HepG2 (cell line): ENCODE results near the gene ATP8A2. TPM values are rescaled to one million over a fixed set of nuclear protein-coding genes. Genes with fewer than 3 reads are reported as not detected.

Experiments used
- ATAC-seq: fragments of 200-7000 bp; cut with Tn5 transposase; 3 replicates; pipeline ENCODE4 v1.9.1; 2020; ENCODE audit warnings: mild to moderate bottlenecking, moderate library complexity
- BruUV-seq: library from RNA; stranded (reverse); fragments of 400-500 nt; replicated peaks from 2 replicates; lab custom pipeline; 2021; lab: Mats Ljungman, UMichigan
- CTCF ChIA-PET: fragments of 300-600 bp; formaldehyde crosslinking; extraction: SDS; loops from one replicate; lab custom pipeline; 2021; ENCODE audit warnings: low total read pairs, inconsistent platforms, low intra/inter-chr PET ratio; lab: Yijun Ruan, JAX
- POLR2A ChIA-PET: fragments of 350-600 bp; sonication (Branson Sonifier 250); formaldehyde crosslinking; loops from one replicate; lab custom pipeline; 2020; ENCODE audit warnings: antibody characterized with exemption, inconsistent platforms; lab: Yijun Ruan, JAX
- DNase-seq: peaks from one replicate; pipeline ENCODE4 v3.0.0-alpha.2; 2015; ENCODE audit warnings: low spot score
- FAIRE-seq: peaks from 3 replicates; lab custom pipeline; 2011; peaks lifted over from hg19 to GRCh38; lab: Jason Lieb, UNC
- H2AFZ ChIP-seq: one replicate; pipeline ENCODE4 v1.6.1; 2011; ENCODE audit warnings: low read length, inconsistent platforms
- H3K27ac ChIP-seq: fragments of 300-600 bp; 3 replicates; pipeline ENCODE4 v1.8.0; 2011; ENCODE audit warnings: mixed run types, mild to moderate bottlenecking, mixed read lengths, low read length, inconsistent platforms; ENCODE audit not compliant: insufficient read depth; ENCODE audit errors: extremely low read length
- H3K27me3 ChIP-seq, 2 experiments: fragments of 200-600 bp in 1 of 2; 2 replicates in 1 of 2; 3 replicates in 1 of 2; pipeline versions ENCODE4 v1.6.0 to v1.8.0; 2011; ENCODE audit warnings: low read length in 2 of 2, mild to moderate bottlenecking in 2 of 2, moderate library complexity in 2 of 2, inconsistent platforms in 1 of 2; ENCODE audit not compliant: insufficient read depth in 2 of 2, control insufficient read depth in 1 of 2
- H3K36me3 ChIP-seq, 2 experiments: fragments of 200-600 bp in 1 of 2; replicated peaks in 1 of 2; 2 replicates in 1 of 2; 3 replicates in 1 of 2; pipeline versions ENCODE4 v1.5.1 to v1.8.0; 2011; ENCODE audit warnings: low read length in 2 of 2, inconsistent platforms in 1 of 2; ENCODE audit not compliant: insufficient read depth in 2 of 2, control insufficient read depth in 1 of 2
- H3K4me1 ChIP-seq: 2 replicates; pipeline ENCODE4 v1.5.1; 2012; ENCODE audit warnings: low read length, inconsistent platforms; ENCODE audit not compliant: insufficient read depth
- H3K4me2 ChIP-seq: 2 replicates; pipeline ENCODE4 v1.6.0; 2011; ENCODE audit warnings: low read depth, low read length, inconsistent platforms
- H3K4me3 ChIP-seq, 3 experiments: fragments of 200-600 bp in 1 of 3; sonication (generic), shearing (Covaris generic) in 1 of 3; replicated peaks in 1 of 3; 2 replicates each; pipeline ENCODE4 v1.5.1; 2011 to 2016; ENCODE audit warnings: low read length in 3 of 3, inconsistent platforms in 2 of 3, low read depth in 2 of 3, mild to moderate bottlenecking in 2 of 3, control low read depth in 1 of 3, mixed read lengths in 1 of 3; ENCODE audit not compliant: insufficient read depth in 1 of 3
- H3K79me2 ChIP-seq: one replicate; pipeline ENCODE4 v1.6.1; 2011; ENCODE audit warnings: low read length, inconsistent platforms; ENCODE audit not compliant: insufficient read depth
- H3K9ac ChIP-seq: 2 replicates; pipeline ENCODE4 v1.6.0; 2011; ENCODE audit warnings: mild to moderate bottlenecking, low read depth, low read length, inconsistent platforms; ENCODE audit not compliant: insufficient read depth
- H3K9me3 ChIP-seq: 2 replicates; pipeline ENCODE4 v1.5.1; 2012; ENCODE audit warnings: mild to moderate bottlenecking, low read length
- H4K20me1 ChIP-seq: 2 replicates; pipeline ENCODE4 v1.6.0; 2011; ENCODE audit warnings: inconsistent platforms, mild to moderate bottlenecking, low read length, moderate library complexity; ENCODE audit not compliant: insufficient read depth
- ATF7 ChIP-seq, 2 experiments: fragments of 450-650 bp in 1 of 2; sonication (generic) in 1 of 2; formaldehyde crosslinking in 1 of 2; IDR thresholded peaks; 2 replicates each; pipeline versions ENCODE4 v1.4.0 to v1.6.1; 2016 to 2020; ENCODE audit warnings: antibody characterized with exemption in 1 of 2, mild to moderate bottlenecking in 1 of 2, missing genetic modification reagents in 1 of 2
- BRCA1 ChIP-seq: sonication (generic); formaldehyde crosslinking; IDR thresholded peaks from 2 replicates; pipeline ENCODE4 v1.4.0; 2020; ENCODE audit warnings: missing genetic modification reagents
- CHD2 ChIP-seq: IDR thresholded peaks from 2 replicates; pipeline ENCODE4 v1.6.1; 2011; ENCODE audit warnings: low read depth, low read length, improper control_type of control experiment
- ELF3 ChIP-seq: IDR thresholded peaks from 2 replicates; pipeline ENCODE4 v1.6.1; 2016; ENCODE audit warnings: missing genetic modification reagents, missing compliant biosample characterization
- SPEN ChIP-seq: sonication (generic); formaldehyde crosslinking; IDR thresholded peaks from 2 replicates; pipeline ENCODE4 v1.5.1; 2020; ENCODE audit warnings: low read depth, mild to moderate bottlenecking, missing genetic modification reagents
- ZBTB8A ChIP-seq: sonication (generic); formaldehyde crosslinking; IDR thresholded peaks from 2 replicates; pipeline ENCODE4 v1.4.0; 2020; ENCODE audit warnings: mild to moderate bottlenecking, low read depth, missing genetic modification reagents, borderline replicate concordance
- ZNF235 ChIP-seq: sonication (generic); formaldehyde crosslinking; IDR thresholded peaks from 2 replicates; pipeline ENCODE4 v1.8.1; 2023; ENCODE audit warnings: mild to moderate bottlenecking, missing genetic modification reagents, borderline replicate concordance
- ZNF343 ChIP-seq: sonication (generic); formaldehyde crosslinking; IDR thresholded peaks from 2 replicates; pipeline ENCODE4 v1.4.0; 2020; ENCODE audit warnings: mild to moderate bottlenecking, missing genetic modification reagents
- ZNF563 ChIP-seq: sonication (generic); formaldehyde crosslinking; IDR thresholded peaks from 2 replicates; pipeline ENCODE4 v1.8.0; 2022; ENCODE audit warnings: mild to moderate bottlenecking, moderate library complexity, missing genetic modification reagents
- ZNF616 ChIP-seq: sonication (generic); formaldehyde crosslinking; IDR thresholded peaks from 2 replicates; pipeline ENCODE4 v1.5.0; 2020; ENCODE audit warnings: low read depth, mild to moderate bottlenecking, missing genetic modification reagents
- WGBS: methylation state at CpG from one replicate; pipeline ENCODE4 v1.1.6; 2017; ENCODE audit warnings: low lambda C conversion rate; 5-methylcytosine and 5-hydroxymethylcytosine counted together
- in situ Hi-C: cut with HindIII; loops from 2 replicates; pipeline ENCODE4 v1.10.0; 2017; ENCODE audit warnings: low pct_unique_long_range_greater_than_20kb; ENCODE audit not compliant: extremely low pct_ligation_motif_present
- intact Hi-C: fragments of 100-400 bp; cut with micrococcal nuclease; formaldehyde crosslinking; loops from one replicate; pipeline ENCODE4 v1.10.0; 2022; ENCODE audit not compliant: unreplicated experiment
- polyA plus RNA-seq, 8 experiments: library from polyadenylated mRNA; depleted of rRNA in 3 of 8; stranded (reverse) in 7 of 8; unstranded in 1 of 8; fragments of >200 nt; fragmentation: Illumina TruSeq in 4 of 8; extraction: Trizol in 4 of 8; gene quantifications; 2 replicates each; pipeline versions ENCODE4 v1.2.1 to v1.2.3, GENCODE V29; 2011 to 2016; ENCODE audit warnings: low read depth in 4 of 8, missing spikeins in 1 of 8, mixed read lengths in 1 of 8; ENCODE audit not compliant: insufficient read depth in 1 of 8
- total RNA-seq, 5 experiments: library from RNA; depleted of rRNA; stranded (reverse); fragments of >200 nt; fragmentation: Illumina TruSeq; extraction: Trizol; gene quantifications; 2 replicates each; pipeline ENCODE4 v1.2.3, GENCODE V29; 2016; ENCODE audit warnings: low read depth in 1 of 5
- TF ChIP-seq, protein P1 (sequence below): sonication (generic); formaldehyde crosslinking; IDR thresholded peaks from 2 replicates; pipeline ENCODE4 v1.5.0; 2020; ENCODE audit warnings: mild to moderate bottlenecking, missing genetic modification reagents
- TF ChIP-seq, protein P2 (sequence below): sonication (generic); formaldehyde crosslinking; conservative IDR thresholded peaks from 2 replicates; pipeline ENCODE4 v1.5.0; 2020; ENCODE audit warnings: missing genetic modification reagents
- TF ChIP-seq, protein P3 (sequence below): sonication (generic); formaldehyde crosslinking; IDR thresholded peaks from 2 replicates; pipeline ENCODE4 v1.4.0; 2020; ENCODE audit warnings: mild to moderate bottlenecking, missing genetic modification reagents
- TF ChIP-seq, protein P4 (sequence below): sonication (generic); formaldehyde crosslinking; IDR thresholded peaks from 2 replicates; pipeline ENCODE4 v1.4.0; 2020; ENCODE audit warnings: mild to moderate bottlenecking, low read depth, missing genetic modification reagents

Gene ATP8A2
- total and polyA plus RNA-seq, 2 of the 13 experiments (the other 11 are each of a cell fraction or from before 2014, with no cell fraction given): 0.09 TPM; not detected in 1

DNA sequence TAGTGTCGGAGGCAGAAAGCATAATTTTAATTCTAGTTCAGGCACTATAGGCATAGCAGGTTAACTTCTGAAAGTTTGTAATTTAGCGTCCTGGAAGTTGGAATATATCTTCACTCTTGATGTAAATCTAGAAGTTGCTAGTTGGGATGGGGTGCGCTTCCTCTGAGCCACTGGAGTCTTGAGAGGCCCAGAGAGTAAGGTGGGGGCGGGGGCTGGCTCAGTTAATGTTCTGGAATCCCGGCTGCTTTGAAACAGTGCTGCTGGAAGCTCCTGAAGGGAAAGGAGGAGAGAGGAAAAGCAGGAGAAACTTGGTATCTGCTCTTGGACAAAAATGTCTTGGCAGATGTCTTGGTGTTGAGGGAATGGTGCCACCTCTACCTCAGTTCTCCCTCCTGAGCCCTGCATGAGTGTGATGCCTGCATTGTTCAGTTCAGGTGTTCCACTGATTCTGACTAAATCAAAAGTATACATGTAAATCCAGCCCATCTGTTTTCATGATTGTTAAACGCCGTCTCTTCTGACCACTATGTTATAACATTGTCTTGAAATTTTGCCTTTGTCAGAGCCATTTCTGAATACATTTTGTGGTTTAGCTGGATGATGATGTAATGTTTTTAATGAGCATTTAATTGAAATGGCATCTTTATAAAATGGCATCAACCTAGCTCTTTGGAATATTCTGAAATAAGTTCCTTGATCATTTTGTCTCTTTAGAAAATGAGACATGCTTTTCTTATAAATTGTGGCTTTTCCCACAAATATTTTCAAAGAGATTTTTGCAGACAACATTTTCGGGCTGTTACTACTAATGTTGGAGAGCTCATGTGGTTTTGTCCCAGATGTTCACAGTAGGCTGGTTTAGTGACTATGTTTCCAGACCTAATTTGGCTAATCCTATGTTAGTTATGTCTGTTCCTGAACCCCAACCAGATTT, 477.3 kb downstream of the ATP8A2 start:
- CTCF ChIA-PET: no interaction called here

DNA sequence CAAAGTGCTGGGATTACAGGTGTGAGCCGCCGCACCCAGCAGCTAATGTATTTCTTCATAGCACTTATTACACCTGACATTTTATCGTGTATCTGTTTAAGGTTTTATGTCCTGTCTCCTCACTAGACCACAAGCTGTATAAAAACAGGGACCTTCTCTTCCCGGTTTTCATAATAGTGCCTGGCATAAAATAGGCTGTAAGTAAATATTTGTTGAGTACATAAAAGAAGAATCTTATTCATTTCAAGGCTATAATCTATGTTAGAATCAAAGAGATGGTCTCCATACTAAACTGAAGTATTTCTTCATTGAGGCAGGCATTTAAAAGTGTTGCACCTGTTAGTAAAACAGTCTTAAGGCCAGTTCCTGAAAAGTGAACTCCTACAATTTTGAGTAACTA, 486.1 kb downstream of the ATP8A2 start:
- no peak for ATAC-seq
- ChIA-PET CTCF (no interaction called here), POLR2A (no interaction called here)
- intact Hi-C loops (no loop called here), in situ Hi-C loops (no loop called here)
- Histone ChIP-seq H3K36me3 (no peaks in the 10 kb centered on the region), H3K9ac (no peak overlapping the region), H3K9me3 (no peaks in the 10 kb centered on the region), H3K4me2 (no peak overlapping the region), H3K4me3 (no peak overlapping the region), H3K79me2 (no peaks in the 10 kb centered on the region), H3K27ac (no peak overlapping the region), H2AFZ (no peak overlapping the region), H4K20me1 (no peaks in the 10 kb centered on the region), H3K27me3 (no peaks in the 10 kb centered on the region), H3K4me1 (no peaks in the 10 kb centered on the region)
- BruUV-seq: no TSS peak
- WGBS: 8% methylated on average over 4 of the region's 4 CpGs
- DNase-seq: no peak
- FAIRE-seq: no peak
- TF ChIP-seq CHD2: no peak
- no peak for TF ChIP-seq ZBTB8A (CRISPR knock-in tag)
- TF ChIP-seq ZNF343 (CRISPR knock-in tag): no peak
- TF ChIP-seq, protein P1, sequence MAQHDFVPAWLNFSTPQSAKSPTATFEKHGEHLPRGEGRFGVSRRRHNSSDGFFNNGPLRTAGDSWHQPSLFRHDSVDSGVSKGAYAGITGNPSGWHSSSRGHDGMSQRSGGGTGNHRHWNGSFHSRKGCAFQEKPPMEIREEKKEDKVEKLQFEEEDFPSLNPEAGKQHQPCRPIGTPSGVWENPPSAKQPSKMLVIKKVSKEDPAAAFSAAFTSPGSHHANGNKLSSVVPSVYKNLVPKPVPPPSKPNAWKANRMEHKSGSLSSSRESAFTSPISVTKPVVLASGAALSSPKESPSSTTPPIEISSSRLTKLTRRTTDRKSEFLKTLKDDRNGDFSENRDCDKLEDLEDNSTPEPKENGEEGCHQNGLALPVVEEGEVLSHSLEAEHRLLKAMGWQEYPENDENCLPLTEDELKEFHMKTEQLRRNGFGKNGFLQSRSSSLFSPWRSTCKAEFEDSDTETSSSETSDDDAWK (CRISPR knock-in tag): no peak
- TF ChIP-seq, protein P2, sequence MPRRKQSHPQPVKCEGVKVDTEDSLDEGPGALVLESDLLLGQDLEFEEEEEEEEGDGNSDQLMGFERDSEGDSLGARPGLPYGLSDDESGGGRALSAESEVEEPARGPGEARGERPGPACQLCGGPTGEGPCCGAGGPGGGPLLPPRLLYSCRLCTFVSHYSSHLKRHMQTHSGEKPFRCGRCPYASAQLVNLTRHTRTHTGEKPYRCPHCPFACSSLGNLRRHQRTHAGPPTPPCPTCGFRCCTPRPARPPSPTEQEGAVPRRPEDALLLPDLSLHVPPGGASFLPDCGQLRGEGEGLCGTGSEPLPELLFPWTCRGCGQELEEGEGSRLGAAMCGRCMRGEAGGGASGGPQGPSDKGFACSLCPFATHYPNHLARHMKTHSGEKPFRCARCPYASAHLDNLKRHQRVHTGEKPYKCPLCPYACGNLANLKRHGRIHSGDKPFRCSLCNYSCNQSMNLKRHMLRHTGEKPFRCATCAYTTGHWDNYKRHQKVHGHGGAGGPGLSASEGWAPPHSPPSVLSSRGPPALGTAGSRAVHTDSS (CRISPR knock-in tag): no peak
- TF ChIP-seq ZNF235 (CRISPR knock-in tag): no peak
- TF ChIP-seq BRCA1 (CRISPR knock-in tag): no peak
- TF ChIP-seq, protein P3, sequence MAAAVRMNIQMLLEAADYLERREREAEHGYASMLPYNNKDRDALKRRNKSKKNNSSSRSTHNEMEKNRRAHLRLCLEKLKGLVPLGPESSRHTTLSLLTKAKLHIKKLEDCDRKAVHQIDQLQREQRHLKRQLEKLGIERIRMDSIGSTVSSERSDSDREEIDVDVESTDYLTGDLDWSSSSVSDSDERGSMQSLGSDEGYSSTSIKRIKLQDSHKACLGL: no peak
- TF ChIP-seq ELF3 (CRISPR knock-in tag): no peak
- no peak for TF ChIP-seq SPEN (CRISPR knock-in tag)
- no peak for TF ChIP-seq ZNF616 (CRISPR knock-in tag)
- TF ChIP-seq ZNF563 (CRISPR knock-in tag): no peak

More for the DNA sequence above, 477.3 kb downstream of the ATP8A2 start:
- Histone ChIP-seq H3K27me3 (peaks cover 0 to 3% of the 10 kb centered on the region in 2 experiments; a peak in 1 of 5 replicates), H3K4me1 (no peaks in the 10 kb centered on the region), H3K27ac (no peak overlapping the region), H4K20me1 (no peaks in the 10 kb centered on the region), H3K36me3 (no peaks in the 10 kb centered on the region), H2AFZ (no peak overlapping the region), H3K9ac (no peak overlapping the region), H3K79me2 (no peaks in the 10 kb centered on the region), H3K4me2 (no peak overlapping the region), H3K9me3 (no peaks in the 10 kb centered on the region), H3K4me3 (no peak overlapping the region)
- 18% methylated on average over 8 of the region's 8 CpGs for WGBS
- no TSS peak for BruUV-seq
- FAIRE-seq (no peak), DNase-seq (no peak), ATAC-seq (no peak)
- in situ Hi-C loops (no loop called here), intact Hi-C loops (no loop called here)
- POLR2A ChIA-PET: no interaction called here
- TF ChIP-seq, protein P4, sequence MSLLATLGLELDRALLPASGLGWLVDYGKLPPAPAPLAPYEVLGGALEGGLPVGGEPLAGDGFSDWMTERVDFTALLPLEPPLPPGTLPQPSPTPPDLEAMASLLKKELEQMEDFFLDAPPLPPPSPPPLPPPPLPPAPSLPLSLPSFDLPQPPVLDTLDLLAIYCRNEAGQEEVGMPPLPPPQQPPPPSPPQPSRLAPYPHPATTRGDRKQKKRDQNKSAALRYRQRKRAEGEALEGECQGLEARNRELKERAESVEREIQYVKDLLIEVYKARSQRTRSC: no peak
- TF ChIP-seq ATF7 (IDR thresholded peaks at IDR 0.05) (peak; percentile 85), ATF7 (CRISPR knock-in tag; IDR thresholded peaks at IDR 0.05) (no peak)
